Measurements from ENCODE around the gene PXK.
"Not testable (repeated sequence)": the region's sequence is repeated elsewhere in the genome, so short reads cannot be mapped to it uniquely, and the experiment has no call there.

Gene PXK

DNA sequence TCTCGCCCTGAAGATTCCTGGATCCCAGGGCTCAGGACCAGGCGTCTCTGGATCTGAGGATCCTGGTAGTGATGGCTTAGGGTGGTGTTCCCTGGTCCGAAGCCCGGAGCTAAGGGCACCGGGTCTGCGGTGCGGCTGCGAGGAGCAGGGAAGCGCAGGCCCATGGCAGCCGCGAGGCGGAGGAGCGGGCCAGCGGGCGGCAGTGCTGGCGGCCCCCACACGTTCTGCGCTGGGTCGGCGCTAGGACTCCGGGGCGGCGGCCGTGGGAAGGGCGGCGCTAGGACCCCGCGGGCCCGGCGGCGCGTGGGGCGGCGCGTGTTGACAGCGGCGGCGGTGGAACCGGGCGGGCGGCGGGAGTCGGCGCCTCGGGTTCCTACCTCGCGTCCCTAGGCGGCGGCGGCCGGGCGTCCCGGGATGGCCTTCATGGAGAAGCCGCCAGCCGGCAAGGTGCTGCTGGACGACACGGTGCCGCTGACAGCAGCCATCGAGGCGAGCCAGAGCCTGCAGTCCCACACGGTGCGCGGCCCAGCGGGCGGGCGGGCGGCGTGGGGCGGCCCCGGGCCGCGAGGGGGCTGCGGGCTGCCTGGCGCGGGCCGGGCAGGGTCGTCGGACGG is at the start of gene PXK:
TSS of gene PXK (plus strand) at position 318 of the 614 bp plus-strand sequence. CDS start at position 415, 97 bp downstream.
- DNase-seq (ENCODE audit: low read depth), result peak; percentile 34

DNA sequence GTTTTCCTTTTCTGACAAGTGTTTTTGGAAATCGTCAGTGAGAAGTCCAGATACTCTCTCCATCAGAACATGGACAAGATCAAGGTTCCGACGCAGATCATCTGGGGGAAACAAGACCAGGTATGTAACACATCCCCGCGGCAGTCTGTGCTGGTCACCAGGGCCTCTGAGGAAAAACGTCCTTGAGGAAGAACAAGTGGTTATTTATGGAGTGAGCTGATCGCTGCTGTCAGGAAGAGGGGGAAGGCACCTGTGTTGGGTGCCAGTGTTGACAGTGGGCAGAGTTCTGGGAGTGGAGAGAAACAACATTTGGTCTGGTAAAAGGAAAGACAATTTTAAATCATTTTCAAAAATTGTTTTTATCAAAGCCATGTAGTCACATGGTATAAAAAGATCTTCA is 47.4 kb upstream of the PXK start:
- DNase-seq (ENCODE audit: low read depth), result no peak

DNA sequence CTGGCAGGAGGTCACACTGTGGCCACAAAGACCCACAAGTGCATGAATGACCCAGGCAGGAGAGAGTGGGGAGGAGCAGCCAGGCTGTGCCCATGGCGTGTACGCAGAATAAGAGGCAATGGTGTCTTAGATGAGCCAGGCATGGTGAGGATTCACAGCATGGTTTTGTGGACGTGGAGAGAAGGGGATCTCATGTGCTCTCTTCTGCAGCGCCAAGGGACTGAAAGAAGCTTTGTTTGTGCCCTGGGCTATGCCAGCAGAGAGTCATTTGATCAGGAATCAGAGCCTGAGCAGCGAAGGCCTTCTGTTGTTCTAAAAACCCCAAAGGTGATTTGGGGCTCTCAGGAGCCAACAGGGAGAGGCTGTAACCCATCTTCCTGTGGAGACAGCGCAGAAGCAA is 45.3 kb upstream of the PXK start:
- DNase-seq (ENCODE audit: low read depth), result no peak

DNA sequence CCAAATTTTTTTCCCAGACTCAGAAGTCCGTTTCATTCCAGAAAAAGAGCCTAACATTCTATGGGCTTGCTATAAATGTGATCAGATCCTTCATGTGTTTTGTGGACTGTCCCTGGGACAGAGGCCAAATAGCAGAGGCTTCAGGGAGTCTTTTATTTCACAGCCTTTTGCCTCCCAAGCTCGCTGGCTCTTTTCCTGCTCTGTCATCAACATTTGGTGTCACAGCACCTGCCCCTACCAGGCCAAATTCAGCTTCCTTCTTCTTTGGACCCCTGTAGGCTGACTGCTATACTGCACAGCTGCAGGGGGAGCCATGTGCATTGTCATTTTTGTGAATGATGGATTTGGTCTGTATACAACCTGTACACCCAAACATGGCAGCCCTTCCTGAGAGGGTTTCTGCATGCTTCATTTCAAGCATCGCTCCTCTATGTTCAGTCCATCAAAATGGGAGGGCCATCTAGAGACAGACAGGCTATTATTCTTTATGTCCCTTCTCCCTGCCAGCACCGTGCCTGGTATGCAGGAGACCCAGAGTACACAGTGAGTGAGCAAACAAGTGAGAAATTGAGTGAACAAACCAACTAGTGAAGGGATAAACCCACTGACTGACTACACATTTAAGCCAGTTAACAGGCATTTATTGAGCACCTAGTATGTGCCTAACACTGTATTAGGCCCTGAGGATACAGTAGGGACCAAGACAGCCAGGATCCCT is 44.5 kb upstream of the PXK start:
- DNase-seq (ENCODE audit: low read depth), result no peak

DNA sequence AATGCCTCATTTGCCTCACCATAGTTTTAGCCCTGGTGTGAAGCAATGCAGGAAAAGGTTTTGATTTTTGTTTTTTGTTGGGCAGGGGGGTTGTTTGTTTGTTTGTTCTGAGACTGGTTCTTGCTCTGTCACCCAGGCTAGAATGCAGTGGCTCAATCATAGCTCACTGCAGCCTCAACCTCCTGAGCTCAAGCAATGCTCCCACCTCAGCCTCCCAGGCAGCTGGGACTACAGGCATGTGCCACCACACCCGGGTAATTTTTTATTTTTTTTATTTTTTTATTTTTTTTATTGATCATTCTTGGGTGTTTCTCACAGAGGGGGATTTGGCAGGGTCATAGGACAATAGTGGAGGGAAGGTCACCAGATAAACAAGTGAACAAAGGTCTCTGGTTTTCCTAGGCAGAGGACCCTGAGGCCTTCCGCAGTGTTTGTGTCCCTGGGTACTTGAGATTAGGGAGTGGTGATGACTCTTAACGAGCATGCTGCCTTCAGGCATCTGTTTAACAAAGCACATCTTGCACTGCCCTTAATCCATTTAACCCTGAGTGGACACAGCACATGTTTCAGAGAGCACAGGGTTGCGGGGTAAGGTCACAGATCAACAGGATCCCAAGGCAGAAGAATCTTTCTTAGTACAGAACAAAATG is 43.6 kb upstream of the PXK start:
- not testable (repeated sequence) for DNase-seq (ENCODE audit: low read depth)

DNA sequence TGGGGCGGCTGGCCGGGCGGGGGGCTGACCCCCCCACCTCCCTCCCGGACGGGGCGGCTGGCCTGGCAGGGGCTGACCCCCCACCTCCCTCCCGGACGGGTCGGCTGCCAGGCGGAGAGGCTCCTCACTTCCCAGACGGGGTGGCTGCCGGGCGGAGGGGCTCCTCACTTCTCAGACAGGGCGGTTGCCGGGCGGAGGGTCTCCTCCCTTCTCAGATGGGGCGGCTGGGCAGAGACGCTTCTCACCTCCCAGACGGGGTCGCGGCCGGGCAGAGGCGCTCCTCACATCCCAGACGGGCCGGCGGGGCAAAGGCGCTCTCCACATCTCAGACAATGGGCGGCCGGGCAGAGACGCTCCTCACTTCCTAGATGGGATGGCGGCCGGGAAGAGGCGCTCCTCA is 42.2 kb upstream of the PXK start:
- not testable (repeated sequence) for DNase-seq (ENCODE audit: low read depth)

DNA sequence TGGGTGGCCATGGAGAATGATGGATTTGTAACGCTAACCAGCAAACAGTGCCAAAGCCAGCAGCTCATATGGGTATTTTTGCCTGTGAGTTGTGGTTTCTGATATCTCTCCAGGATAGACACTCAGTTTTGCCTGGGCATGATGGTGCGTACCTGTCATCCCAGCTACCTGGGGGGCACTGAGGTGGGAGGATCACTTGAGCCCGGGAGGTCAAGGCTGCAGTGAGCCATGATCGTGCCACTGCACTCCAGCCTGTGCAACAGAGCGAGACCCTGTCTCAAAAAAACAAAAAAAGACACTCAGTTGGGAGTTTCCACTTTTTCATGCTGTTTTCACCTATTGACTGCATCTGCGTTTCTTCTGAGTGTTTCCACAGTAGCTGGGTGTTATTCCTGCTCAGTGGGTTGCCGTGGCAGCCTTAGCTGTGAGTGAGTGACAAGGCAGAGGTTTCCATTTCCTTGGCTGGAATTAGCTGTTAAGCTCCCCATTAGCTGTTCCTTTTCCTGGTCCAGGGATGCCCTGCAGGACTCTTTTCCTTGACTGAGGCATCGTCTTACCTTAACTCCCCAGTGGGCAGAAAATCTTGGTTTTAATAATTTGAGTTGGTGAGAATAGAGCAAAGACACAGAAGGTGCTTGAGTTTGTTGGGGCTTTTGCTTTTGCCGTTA is 40.9 kb upstream of the PXK start:
- no peak for DNase-seq (ENCODE audit: low read depth)

DNA sequence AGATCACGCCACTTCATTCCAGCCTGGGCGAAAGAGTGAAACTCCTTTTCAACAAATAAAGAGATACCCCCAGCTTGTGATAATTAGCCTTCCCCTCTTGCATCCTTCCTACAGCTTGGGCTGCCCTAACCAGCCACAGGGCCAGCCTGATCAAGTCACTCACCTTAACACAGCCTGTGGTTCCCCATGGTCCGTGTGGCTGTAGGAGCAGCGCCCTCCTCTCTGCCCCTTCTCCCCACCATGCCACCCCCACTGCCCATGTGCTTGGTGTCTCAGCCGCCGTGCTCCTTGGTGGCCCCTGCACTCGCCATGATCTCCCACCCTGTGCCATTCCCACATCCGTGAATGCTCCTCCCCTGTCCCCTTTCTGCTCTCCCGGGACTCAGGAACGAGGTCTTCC is 39.8 kb upstream of the PXK start:
- no peak for DNase-seq (ENCODE audit: low read depth)

DNA sequence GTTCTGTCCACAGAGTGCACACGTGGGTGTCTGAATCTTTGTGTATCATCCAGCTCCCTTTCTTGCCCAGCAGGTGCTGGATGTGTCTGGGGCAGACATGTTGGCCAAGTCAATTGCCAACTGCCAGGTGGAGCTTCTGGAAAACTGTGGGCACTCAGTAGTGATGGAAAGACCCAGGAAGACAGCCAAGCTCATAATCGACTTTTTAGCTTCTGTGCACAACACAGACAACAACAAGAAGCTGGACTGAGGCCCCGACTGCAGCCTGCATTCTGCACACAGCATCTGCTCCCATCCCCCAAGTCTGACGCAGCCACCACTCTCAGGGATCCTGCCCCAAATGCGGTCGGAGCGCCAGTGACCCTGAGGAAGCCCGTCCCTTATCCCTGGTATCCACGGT is 39.2 kb upstream of the PXK start:
- DNase-seq (ENCODE audit: low read depth), result no peak

DNA sequence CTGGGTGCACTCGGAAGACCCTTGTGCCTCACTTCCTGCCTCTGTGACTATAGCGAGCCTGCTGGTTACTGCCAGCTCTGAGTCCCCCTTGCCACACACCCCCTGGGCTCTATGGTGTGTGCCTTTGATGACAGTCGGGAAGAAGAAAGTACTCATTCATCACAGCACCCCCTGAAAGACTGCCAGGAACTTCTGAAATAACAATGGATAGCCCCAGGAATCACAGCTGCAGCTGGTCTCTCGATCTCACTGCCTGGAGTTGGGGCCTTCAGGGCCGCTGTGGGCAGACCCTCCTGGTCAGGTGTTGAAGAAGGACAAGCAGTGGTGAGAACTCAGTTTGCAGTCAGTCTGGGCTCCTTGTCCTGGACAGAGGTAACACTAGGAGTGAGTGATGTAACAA is 36.4 kb upstream of the PXK start:
- no peak for DNase-seq (ENCODE audit: low read depth)

DNA sequence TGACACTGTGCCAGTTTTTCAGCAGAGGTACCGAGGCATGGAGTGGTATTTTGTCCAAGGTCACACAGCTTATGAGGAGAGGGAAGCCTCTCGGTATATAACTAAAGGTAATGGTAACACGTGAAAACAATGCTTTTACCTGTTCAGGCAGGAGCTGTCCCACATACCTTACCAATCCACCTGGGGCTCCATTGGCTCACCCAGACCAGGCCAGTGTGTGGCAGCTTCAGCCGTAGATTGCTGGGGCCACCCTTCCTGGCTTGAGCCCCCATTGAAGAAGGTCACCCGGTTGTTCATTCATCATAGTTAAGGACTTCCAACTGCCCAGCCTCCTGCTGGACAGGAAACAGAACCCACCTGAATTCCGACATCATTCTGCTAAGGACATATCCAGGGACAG is 35.8 kb upstream of the PXK start:
- DNase-seq (ENCODE audit: low read depth), result no peak

DNA sequence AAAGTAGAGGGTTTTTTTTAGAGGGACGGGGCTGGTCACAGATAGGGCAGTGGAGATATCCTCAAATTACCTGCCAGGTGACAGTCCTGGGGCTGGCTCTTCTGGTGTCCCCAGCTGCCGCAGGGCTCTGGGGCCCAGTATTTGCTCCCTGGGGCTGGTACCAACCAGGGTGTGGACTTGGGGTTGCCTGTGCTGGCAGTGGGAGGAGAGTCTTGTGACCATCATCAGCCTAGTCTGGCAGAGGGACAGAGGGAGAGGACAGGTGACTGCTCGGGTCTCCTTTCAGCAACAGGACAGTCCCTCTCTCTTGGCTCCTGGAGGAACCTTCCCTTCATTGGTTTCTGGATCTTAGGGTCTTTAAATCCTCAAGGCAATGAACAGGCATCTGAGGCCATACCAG is 34.5 kb upstream of the PXK start:
- DNase-seq (ENCODE audit: low read depth), result no peak

DNA sequence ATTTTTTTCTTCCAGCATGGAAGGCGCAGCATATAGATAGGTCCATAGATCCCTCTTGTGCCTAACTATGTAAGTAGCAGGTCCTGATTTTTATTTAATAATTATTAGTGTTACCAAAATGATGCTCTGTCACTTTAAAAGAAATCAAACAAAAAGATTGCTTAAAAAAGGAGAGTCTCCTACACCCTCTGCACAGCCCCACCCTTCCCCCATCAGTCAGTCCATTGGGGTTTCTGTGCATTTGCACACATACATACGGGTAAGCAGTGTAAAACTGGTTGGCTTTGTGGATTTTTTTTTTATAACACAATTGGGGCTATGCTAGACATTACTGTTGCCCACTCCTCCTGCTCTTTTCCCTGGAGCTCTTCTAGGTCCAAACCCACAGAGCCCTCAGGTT is 33.6 kb upstream of the PXK start:
- no peak for DNase-seq (ENCODE audit: low read depth)

DNA sequence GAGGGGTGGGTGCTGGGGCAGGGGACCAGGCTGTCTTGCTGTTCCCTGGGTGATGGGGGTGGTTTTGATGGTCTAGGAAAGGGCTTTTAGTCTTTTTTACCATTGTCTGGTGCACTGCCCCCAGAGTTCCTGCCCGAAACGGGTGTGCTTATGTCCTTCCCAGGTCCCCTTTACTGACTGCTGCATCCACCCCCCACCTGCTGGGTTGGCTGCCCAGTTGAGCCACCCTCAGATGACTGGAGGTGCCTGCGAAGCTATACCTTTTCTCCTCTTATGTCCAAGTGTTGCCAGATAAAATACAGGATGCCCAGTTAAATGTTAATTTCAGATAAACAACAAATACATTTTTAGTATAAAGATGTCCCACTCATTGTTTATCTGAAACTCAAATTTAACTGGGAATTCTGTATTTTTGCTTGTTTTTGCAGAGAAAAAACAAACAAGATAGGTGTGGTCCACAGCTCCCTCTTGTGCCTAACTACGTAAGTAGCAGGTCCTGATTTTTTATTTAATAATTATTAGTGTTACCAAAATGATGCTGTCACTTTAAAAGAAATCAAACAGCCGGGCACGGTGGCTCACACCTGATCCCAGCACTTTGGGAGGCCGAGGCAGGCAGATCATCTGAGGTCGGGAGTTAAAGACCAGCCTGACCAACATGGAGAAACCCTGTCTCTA is 32.7 kb upstream of the PXK start:
- DNase-seq (ENCODE audit: low read depth), result no peak

DNA sequence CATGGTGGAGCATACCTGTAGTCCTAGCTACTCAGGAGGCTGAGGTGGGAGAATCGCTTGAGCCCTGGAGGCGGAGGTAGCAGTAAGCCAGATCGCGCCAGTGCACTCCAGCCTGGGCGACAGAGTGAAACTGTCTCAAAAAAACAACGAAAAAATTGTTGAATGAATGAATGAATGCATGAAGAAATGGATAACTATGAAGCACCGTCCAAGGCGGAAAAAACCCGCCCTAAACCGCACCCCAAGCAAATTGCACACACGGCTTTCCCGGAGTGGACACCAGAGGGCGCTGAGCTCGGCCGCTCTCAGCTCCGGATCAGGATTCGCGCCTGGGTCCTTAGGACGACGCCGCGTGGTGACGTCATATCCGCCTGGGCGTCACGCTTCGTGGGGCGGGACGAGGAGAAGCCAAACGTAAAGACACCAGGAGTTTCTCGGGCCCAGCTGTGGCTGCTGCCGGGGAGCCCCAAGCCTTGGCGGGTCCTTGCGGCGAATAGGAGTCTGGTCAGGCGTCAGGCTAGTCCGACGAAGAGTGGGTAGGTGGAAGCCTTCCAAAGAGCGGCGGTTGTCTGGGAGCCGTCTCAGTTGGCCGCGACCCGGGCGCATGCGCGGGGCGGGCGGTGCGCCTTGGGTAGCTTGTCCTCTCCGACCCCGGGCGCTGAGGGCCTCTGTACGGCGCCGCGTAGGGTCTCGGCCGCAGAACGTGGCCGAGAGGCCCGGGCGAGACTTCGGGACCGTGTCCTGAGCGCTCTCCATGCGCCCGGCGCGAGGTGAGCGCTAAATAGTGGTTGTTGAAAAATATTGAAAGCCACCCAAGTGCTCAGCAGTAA is 26.6 kb upstream of the PXK start, which contains the start of the genes HTD2 and RPP14:
TSS of gene HTD2 (plus strand) at position 639 of the 830 bp plus-strand sequence. CDS start 11,094 bp downstream, outside the sequence.
TSS of gene RPP14 (plus strand) at position 364 of the 830 bp plus-strand sequence. CDS start 4,085 bp downstream, outside the sequence.
- DNase-seq (ENCODE audit: low read depth), result peak; percentile 99

DNA sequence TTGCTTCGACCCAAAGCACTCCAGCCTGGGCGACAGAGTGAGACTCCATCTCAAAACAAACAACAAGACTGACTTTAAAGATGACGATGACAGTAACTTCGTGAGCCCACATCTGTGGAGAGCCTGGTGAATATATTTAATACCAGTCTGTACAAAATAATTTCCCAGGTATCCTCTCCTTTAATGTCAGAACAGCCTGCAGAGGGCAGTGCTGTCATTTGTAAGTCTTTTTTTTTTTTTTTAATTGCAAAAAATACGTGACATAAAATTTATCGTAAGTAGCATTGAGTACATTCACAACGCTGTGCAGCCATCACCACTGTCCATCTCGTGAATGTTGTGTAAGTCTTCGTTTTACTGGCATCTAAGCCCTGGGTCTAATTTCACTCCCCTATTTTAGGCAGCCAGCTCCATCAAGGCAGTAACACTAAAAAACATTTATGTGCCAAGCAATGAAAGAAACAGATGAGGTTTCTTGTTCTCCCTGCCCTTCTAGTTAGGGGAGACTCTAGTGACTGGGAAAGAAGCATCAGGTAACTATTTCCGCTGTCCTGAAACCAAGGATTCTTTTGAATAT is 25.0 kb upstream of the PXK start:
- no peak for DNase-seq (ENCODE audit: low read depth)

DNA sequence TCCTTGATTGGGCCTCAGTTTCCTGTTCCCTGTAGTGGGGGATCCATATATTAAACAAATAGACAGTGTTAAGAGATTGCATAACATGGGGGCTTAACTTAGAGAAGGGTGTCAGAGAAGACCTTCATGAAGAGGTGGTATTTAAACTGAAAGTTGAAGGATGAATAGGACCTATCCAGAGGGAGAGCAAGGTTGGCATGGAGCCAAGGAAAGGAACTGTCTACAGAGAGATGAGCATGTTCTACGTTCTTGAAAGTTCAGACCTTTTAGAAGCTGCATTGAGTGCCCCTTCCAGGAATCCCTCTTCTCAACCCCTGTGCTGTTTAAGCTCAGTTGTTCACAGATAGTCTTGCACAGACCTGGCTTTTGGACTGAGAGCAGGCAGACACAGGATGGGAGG is 24.0 kb upstream of the PXK start:
- DNase-seq (ENCODE audit: low read depth), result no peak

DNA sequence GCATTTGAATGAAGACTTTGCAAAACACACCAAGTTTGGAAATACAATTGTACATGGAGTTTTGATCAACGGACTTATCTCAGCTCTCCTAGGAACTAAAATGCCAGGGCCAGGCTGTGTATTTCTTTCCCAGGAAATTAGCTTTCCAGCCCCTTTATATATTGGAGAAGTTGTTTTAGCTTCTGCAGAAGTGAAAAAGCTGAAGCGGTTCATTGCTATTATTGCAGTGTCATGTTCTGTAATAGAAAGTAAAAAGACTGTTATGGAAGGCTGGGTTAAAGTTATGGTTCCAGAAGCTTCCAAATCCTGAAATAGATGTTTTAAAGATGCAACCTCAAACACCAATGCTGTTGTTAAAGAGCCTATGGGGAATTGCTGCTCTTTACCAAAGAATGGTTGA is 14.9 kb upstream of the PXK start:
- DNase-seq (ENCODE audit: low read depth), result no peak

DNA sequence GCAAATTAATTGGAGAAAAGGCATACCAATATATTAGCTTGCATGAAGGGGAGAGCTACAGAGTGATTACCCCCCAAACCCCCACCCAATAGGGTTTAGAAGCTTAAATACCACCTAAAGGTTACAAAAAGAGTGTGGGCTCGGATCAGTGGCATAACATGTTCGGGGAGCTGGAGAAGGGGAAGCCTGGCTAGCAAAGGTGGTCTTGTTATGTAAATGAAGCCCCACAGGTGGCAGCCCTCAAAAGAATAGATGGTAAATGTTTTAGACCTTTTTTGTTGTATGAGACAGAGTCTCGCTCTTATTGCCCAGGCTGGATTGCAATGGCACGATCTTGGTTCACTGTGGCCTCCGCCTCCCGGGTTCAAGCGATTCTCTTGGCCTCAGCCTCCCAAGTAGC is 10.9 kb upstream of the PXK start:
- no peak for DNase-seq (ENCODE audit: low read depth)

DNA sequence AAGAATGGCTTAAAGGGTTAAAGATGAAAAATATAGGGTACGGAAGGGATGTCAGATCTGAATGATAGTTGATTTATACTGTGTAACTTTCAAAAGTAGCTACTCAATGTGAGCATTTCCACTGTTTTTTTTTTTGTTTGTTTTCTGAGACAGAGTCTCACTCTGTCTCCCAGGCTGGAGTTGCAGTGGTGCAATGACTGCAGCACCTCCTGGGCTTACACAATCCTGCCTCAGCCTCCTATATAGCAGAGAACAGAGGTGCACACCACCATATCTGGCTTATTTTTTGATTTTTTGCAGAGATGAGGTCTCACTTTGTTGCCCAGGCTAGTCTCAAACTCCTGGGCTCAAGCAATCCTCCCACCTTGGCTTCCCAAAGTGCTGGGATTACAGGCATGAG is 9.9 kb upstream of the PXK start:
- DNase-seq (ENCODE audit: low read depth), result no peak
